Hepatocyte (in vitro differentiated cells): ENCODE measurements around the gene SAMD7. TPM values are rescaled to one million over a fixed set of nuclear protein-coding genes. Genes with fewer than 3 reads are reported as not detected.

Experiments used
- DNase-seq: peaks from one replicate; pipeline ENCODE4 v3.0.0-alpha.2; 2016; ENCODE audit warnings: low spot score
- H2AFZ ChIP-seq: fragments of 200-600 bp; sonication (generic); 2 replicates; pipeline ENCODE4 v1.6.0; 2016; ENCODE audit warnings: antibody characterized with exemption, mild to moderate bottlenecking
- H3K27ac ChIP-seq: fragments of 200-600 bp; sonication (generic); 2 replicates; pipeline ENCODE4 v1.5.1; 2016; ENCODE audit warnings: mild to moderate bottlenecking
- H3K27me3 ChIP-seq: fragments of 200-600 bp; sonication (generic); 2 replicates; pipeline ENCODE4 v1.6.1; 2016
- H3K36me3 ChIP-seq: fragments of 200-600 bp; sonication (generic); replicated peaks from 2 replicates; pipeline ENCODE4 v1.5.1; 2016; ENCODE audit warnings: low read depth; ENCODE audit not compliant: insufficient read depth
- H3K4me1 ChIP-seq: fragments of 200-600 bp; sonication (generic); 2 replicates; pipeline ENCODE4 v1.5.1; 2016; ENCODE audit warnings: mild to moderate bottlenecking, moderate library complexity; ENCODE audit not compliant: insufficient read depth
- H3K4me2 ChIP-seq: fragments of 200-600 bp; sonication (generic); 2 replicates; pipeline ENCODE4 v1.6.0; 2016
- H3K4me3 ChIP-seq: fragments of 200-600 bp; sonication (generic); 2 replicates; pipeline ENCODE4 v1.5.1; 2016; ENCODE audit warnings: mild to moderate bottlenecking
- H3K79me2 ChIP-seq: fragments of 200-600 bp; sonication (generic); 2 replicates; pipeline ENCODE4 v1.6.0; 2017; ENCODE audit warnings: mild to moderate bottlenecking
- H3K9me2 ChIP-seq: fragments of 200-600 bp; sonication (generic); replicated peaks from 2 replicates; pipeline ENCODE4 v1.6.0; 2017; ENCODE audit warnings: mild to moderate bottlenecking; ENCODE audit not compliant: insufficient read depth
- H3K9me3 ChIP-seq: fragments of 200-600 bp; sonication (generic); 2 replicates; pipeline ENCODE4 v1.5.1; 2016; ENCODE audit warnings: low read depth, mild to moderate bottlenecking
- H4K20me1 ChIP-seq: fragments of 200-600 bp; sonication (generic); 2 replicates; pipeline ENCODE4 v1.6.0; 2016; ENCODE audit warnings: mild to moderate bottlenecking; ENCODE audit not compliant: insufficient read depth, poor library complexity, severe bottlenecking
- EZH2 ChIP-seq: fragments of 200-600 bp; sonication (generic); IDR thresholded peaks from 2 replicates; pipeline ENCODE4 v1.6.1; 2016; ENCODE audit warnings: antibody characterized with exemption, mild to moderate bottlenecking, borderline replicate concordance
- EZH2phosphoT487 ChIP-seq: fragments of 200-600 bp; sonication (generic); IDR thresholded peaks from one replicate; pipeline ENCODE4 v1.6.1; 2018; ENCODE audit warnings: antibody characterized with exemption, mild to moderate bottlenecking, low read depth, moderate library complexity; ENCODE audit not compliant: unreplicated experiment, severe bottlenecking
- WGBS: methylation state at CpG from one replicate; pipeline ENCODE4 v1.1.6; 2016; ENCODE audit warnings: low lambda C conversion rate; ENCODE audit errors: missing lambda C conversion rate; 5-methylcytosine and 5-hydroxymethylcytosine counted together
- polyA plus RNA-seq: library from polyadenylated mRNA; unstranded; fragments of >200 nt; fragmentation: Nextera tagmentation; extraction: Ambion mirVana; gene quantifications from 2 replicates; pipeline ENCODE4 v1.2.1, GENCODE V29; 2016
- total RNA-seq: library from RNA; depleted of rRNA; stranded (reverse); fragments of >200 nt; gene quantifications from 2 replicates; pipeline ENCODE4 v1.2.3, GENCODE V29; 2014
- TF ChIP-seq, protein P1 (sequence below): fragments of 200-600 bp; sonication (generic); IDR thresholded peaks from 2 replicates; pipeline ENCODE4 v1.5.1; 2016; ENCODE audit warnings: antibody characterized with exemption, mild to moderate bottlenecking; ENCODE audit not compliant: poor library complexity

Gene SAMD7
- total and polyA plus RNA-seq, 2 experiments from 2014 or later: not detected

DNA sequence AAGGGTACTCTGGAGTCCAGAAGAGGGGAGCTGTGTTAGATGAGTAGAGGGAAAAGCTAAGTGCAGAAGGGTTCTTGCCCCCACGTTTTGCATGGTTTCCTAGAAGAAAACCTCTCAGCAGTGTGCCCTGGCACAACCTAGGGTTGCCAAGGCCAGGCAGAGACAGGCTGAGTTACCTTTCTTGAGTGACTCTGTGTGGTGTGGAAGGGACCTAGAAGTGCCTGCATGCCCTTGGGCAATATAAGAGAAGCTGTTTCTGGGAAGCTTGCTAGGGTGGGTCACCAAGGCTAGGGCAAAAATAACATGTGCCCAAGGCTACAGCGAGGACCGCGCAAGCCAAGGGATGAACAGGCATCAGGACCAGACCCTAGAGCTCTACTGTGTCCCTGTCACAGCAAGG, 3.4 kb upstream of the SAMD7 start:
- Histone ChIP-seq H3K4me1 (no peaks in the 10 kb centered on the region), H4K20me1 (no peaks in the 10 kb centered on the region), H3K79me2 (no peaks in the 10 kb centered on the region), H3K36me3 (no peaks in the 10 kb centered on the region), H3K4me2 (no peak overlapping the region), H2AFZ (no peak overlapping the region), H3K27ac (no peak overlapping the region), H3K27me3 (no peaks in the 10 kb centered on the region), H3K4me3 (no peak overlapping the region), H3K9me2 (no peaks in the 10 kb centered on the region), H3K9me3 (no peaks in the 10 kb centered on the region)
- TF ChIP-seq EZH2phosphoT487: no peak
- TF ChIP-seq EZH2: no peak
- TF ChIP-seq, protein P1, sequence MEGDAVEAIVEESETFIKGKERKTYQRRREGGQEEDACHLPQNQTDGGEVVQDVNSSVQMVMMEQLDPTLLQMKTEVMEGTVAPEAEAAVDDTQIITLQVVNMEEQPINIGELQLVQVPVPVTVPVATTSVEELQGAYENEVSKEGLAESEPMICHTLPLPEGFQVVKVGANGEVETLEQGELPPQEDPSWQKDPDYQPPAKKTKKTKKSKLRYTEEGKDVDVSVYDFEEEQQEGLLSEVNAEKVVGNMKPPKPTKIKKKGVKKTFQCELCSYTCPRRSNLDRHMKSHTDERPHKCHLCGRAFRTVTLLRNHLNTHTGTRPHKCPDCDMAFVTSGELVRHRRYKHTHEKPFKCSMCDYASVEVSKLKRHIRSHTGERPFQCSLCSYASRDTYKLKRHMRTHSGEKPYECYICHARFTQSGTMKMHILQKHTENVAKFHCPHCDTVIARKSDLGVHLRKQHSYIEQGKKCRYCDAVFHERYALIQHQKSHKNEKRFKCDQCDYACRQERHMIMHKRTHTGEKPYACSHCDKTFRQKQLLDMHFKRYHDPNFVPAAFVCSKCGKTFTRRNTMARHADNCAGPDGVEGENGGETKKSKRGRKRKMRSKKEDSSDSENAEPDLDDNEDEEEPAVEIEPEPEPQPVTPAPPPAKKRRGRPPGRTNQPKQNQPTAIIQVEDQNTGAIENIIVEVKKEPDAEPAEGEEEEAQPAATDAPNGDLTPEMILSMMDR: no peak
- 83% methylated on average over 4 of the region's 4 CpGs for WGBS
- no peak for DNase-seq

DNA sequence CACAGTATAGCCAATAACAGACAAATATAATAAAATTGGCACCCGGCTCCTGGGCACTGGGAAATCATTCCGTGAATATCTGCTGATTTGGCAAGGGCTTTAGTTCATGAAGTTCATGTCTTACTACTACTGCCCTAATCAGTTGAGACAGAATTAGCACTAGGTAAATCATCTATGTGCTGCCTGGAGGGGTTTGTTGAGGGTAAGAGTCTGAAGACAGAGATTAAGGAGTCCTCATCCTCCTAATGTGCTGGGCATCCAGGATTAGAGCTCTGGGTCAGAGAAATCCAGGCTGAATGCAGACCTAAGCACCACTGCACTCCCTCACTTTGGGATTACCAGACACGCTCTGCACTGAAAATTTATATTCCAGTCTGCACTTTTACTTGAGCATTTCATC, 2.0 kb downstream of the SAMD7 start:
- Histone ChIP-seq H3K4me2 (no peak overlapping the region), H3K9me2 (no peaks in the 10 kb centered on the region), H3K27ac (no peak overlapping the region), H4K20me1 (no peaks in the 10 kb centered on the region), H3K79me2 (no peaks in the 10 kb centered on the region), H2AFZ (no peak overlapping the region), H3K4me3 (no peak overlapping the region), H3K4me1 (no peaks in the 10 kb centered on the region), H3K27me3 (no peaks in the 10 kb centered on the region), H3K36me3 (no peaks in the 10 kb centered on the region), H3K9me3 (no peaks in the 10 kb centered on the region)
- TF ChIP-seq, protein P1: no peak
- TF ChIP-seq EZH2: no peak
- no peak for TF ChIP-seq EZH2phosphoT487
- no peak for DNase-seq
- WGBS: 81% methylated on average over 3 of the region's 3 CpGs

DNA sequence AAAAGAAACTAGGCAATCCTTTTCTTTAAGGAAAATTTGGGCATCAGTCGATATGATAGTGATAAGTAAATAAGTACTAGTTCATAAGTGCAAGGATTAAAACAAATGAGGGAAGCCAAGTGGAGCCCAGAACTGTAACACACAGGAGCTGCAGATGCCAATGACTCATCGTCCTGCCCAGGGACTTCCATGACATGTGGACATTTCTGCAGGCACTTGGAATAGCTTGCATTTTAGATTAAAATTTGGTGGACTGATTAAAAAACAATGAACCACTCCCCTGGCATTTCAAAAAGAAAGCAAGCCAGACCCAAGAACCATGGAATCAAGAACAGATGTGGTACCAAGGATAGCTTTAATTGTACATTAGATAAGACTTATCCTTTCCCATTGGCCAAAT, 2.9 kb downstream of the SAMD7 start:
- 67% methylated on average over 2 of the region's 2 CpGs for WGBS
- no peaks in the 10 kb centered on the region for H4K20me1 ChIP-seq
- H3K36me3 ChIP-seq: no peaks in the 10 kb centered on the region
- DNase-seq: peak; percentile 10
- no peaks in the 10 kb centered on the region for H3K4me1 ChIP-seq
- no peaks in the 10 kb centered on the region for H3K27me3 ChIP-seq
- no peaks in the 10 kb centered on the region for H3K9me2 ChIP-seq
- H3K9me3 ChIP-seq: no peaks in the 10 kb centered on the region
- H2AFZ ChIP-seq: no peak overlapping the region
- H3K27ac ChIP-seq: no peak overlapping the region
- TF ChIP-seq, protein P1: no peak
- TF ChIP-seq EZH2phosphoT487: no peak
- no peak for TF ChIP-seq EZH2
- no peaks in the 10 kb centered on the region for H3K79me2 ChIP-seq
- no peak overlapping the region for H3K4me2 ChIP-seq
- H3K4me3 ChIP-seq: no peak overlapping the region

DNA sequence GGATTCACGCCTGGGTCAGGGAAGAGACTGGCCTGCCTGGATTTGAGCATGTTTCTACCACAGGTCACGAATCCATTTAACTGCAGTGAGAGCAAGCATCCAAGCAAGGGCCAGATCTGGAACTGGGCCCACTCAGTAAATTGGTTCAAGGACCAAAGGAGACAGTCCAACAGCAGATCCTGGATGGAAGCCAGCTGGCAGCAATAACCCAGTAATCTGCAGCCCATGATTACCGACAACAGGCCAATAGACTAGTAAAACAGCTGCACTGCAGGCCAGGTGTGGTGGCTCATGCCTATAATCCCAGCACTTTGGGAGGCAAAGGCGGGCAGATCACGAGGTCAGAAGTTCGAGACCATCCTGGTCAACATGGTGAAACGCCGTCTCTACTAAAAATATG, 11.8 kb downstream of the SAMD7 start:
- TF ChIP-seq EZH2 (no peak), EZH2phosphoT487 (no peak)
- TF ChIP-seq, protein P1: no peak
- peak; percentile 44 for DNase-seq
- Histone ChIP-seq H3K27me3 (no peaks in the 10 kb centered on the region), H3K4me3 (no peak overlapping the region), H3K9me2 (no peaks in the 10 kb centered on the region), H3K9me3 (no peaks in the 10 kb centered on the region), H3K4me2 (no peak overlapping the region), H3K79me2 (no peaks in the 10 kb centered on the region), H3K27ac (no peak overlapping the region), H2AFZ (no peak overlapping the region), H3K4me1 (no peaks in the 10 kb centered on the region), H4K20me1 (no peaks in the 10 kb centered on the region), H3K36me3 (no peaks in the 10 kb centered on the region)
- WGBS: 60% methylated on average over 8 of the region's 8 CpGs
